ENCODE measurements around the gene MME. TPM values are rescaled to one million over a fixed set of nuclear protein-coding genes. Genes with fewer than 3 reads are reported as not detected.

Gene MME
- total and polyA plus RNA-seq, 2 of the 8 experiments (the other 6 are each of a cell fraction or from before 2014, with no cell fraction given): 5.0 to 39.6 TPM

- Histone ChIP-seq H3K36me3 (ENCODE audit: control insufficient read depth in 2 of 4, insufficient read depth in 4 of 4, low read length in 3 of 4) (no peaks in the 10 kb centered on the region), H3K23ac (ENCODE audit: insufficient read length) (no peak overlapping the region), H3K79me1 (ENCODE audit: low read depth, low read length) (no peaks in the 10 kb centered on the region), H3K9ac (replicated peaks in 1 of 4; ENCODE audit: extremely low read depth in 1 of 4, low read depth in 3 of 4, low read length in 3 of 4) (no peak overlapping the region), H4K5ac (ENCODE audit: insufficient read length, low read depth, low read length) (no peak overlapping the region), H3K4ac (replicated peaks; ENCODE audit: insufficient read length, low read depth, low read length) (no peak overlapping the region), H3K4me3 (ENCODE audit: extremely low read depth in 1 of 4, insufficient read depth in 2 of 4, low read depth in 3 of 4, low read length in 4 of 4) (no peak overlapping the region), H2BK5ac (ENCODE audit: low read depth, low read length) (no peak overlapping the region), H2BK12ac (ENCODE audit: low read depth, low read length) (no peak overlapping the region), H3K4me2 (ENCODE audit: insufficient read depth in 1 of 2, low read depth in 2 of 2, low read length in 2 of 2) (no peak overlapping the region), H2AK5ac (ENCODE audit: low read depth, low read length) (no peak overlapping the region), H3K18ac (ENCODE audit: extremely low read depth, low read length) (no peak overlapping the region), H2AFZ (ENCODE audit: low read length) (no peak overlapping the region), H2BK15ac (ENCODE audit: low read length) (no peak overlapping the region), H3K23me2 (ENCODE audit: low read depth, low read length) (no peaks in the 10 kb centered on the region), H3K27ac (ENCODE audit: low read depth, low read length) (no peak overlapping the region), H3K9me3 (ENCODE audit: insufficient read depth in 2 of 2, low read depth in 1 of 2, low read length in 1 of 2) (no peaks in the 10 kb centered on the region), H3K79me2 (ENCODE audit: control insufficient read depth in 1 of 2, insufficient read depth in 2 of 2, low read length in 2 of 2) (no peaks in the 10 kb centered on the region), H2BK20ac (ENCODE audit: low read length) (no peak overlapping the region), H4K91ac (replicated peaks; ENCODE audit: insufficient read length, low read length) (no peak overlapping the region), H3K14ac (ENCODE audit: insufficient read length) (no peak overlapping the region), H4K8ac (ENCODE audit: extremely low read depth, insufficient read depth, low read length) (no peak overlapping the region), H3K56ac (replicated peaks; ENCODE audit: insufficient read length, low read depth, low read length) (no peak overlapping the region), H3K4me1 (replicated peaks in 1 of 4; ENCODE audit: control insufficient read depth in 3 of 4, insufficient read depth in 4 of 4, low read length in 3 of 4) (no peaks in the 10 kb centered on the region), H4K20me1 (replicated peaks in 1 of 2; ENCODE audit: control insufficient read depth in 1 of 2, insufficient read depth in 2 of 2, low read length in 2 of 2) (no peaks in the 10 kb centered on the region), H3K27me3 (replicated peaks in 1 of 4; ENCODE audit: control insufficient read depth in 3 of 4, extremely low read depth in 1 of 4, insufficient read depth in 3 of 4, low read length in 3 of 4) (peaks cover 0 to 2% (median 0%) of the 10 kb centered on the region in 4 experiments; a peak in 1 of 7 replicates), H2BK120ac (replicated peaks; ENCODE audit: low read depth, low read length) (no peak overlapping the region)
- no peak for FAIRE-seq
- TF ChIP-seq NANOG (IDR thresholded peaks at IDR 0.05; ENCODE audit: insufficient read depth, low read depth, low read length, poor library complexity, severe bottlenecking) (no peak), RXRA (IDR thresholded peaks at IDR 0.05; ENCODE audit: insufficient read depth, low read depth, low read length) (no peak), TAF1 (IDR thresholded peaks at IDR 0.05; ENCODE audit: low read depth, low read length) (no peak), SP4 (IDR thresholded peaks at IDR 0.05; ENCODE audit: low read length) (no peak), SAP30 (IDR thresholded peaks at IDR 0.05; ENCODE audit: insufficient read depth, insufficient replicate concordance, low read length) (no peak), CTBP2 (IDR thresholded peaks at IDR 0.05; ENCODE audit: borderline replicate concordance, insufficient read depth, insufficient read length, low read length) (no peak), TBP (IDR thresholded peaks at IDR 0.05; ENCODE audit: low read depth, low read length) (no peak), KDM4A (IDR thresholded peaks at IDR 0.05; ENCODE audit: low read depth, low read length, severe bottlenecking) (no peak), NRF1 (IDR thresholded peaks at IDR 0.05; ENCODE audit: low read depth, low read length) (no peak), POLR2A (IDR thresholded peaks at IDR 0.05; ENCODE audit: control extremely low read depth in 1 of 2, low read depth in 2 of 2, low read length in 2 of 2) (no peak)
- no peak for DNase-seq (ENCODE audit: low read depth in 1 of 2, low spot score in 2 of 2)
- POLR2A ChIA-PET (ENCODE audit: partially characterized antibody): no interaction called here
- CTCF ChIA-PET (ENCODE audit: partially characterized antibody): no interaction called here
These were observed 84.2 kb downstream of the MME start for GRCh38 chr3:155164306-155164705.

Measured in H1 (cell line).